Body of pancreas (tissue), 4 donors: ENCODE data around the gene PIGS.

ENCODE experiments used
- CTCF ChIP-seq, 7 experiments: fragments of 450-650 bp in 4 of 7; fragments of 200-600 bp in 3 of 7; sonication (generic) in 3 of 7; IDR thresholded peaks; one replicate each; pipeline ENCODE4 v1.5.1; 2016 to 2019; ENCODE audit warnings: antibody characterized with exemption in 7 of 7
- POLR2A ChIP-seq, 3 donors: fragments of 450-650 bp; IDR thresholded peaks; one replicate each; pipeline ENCODE4 v1.6.1; 2016; ENCODE audit warnings: antibody characterized with exemption in 3 of 3, mild to moderate bottlenecking in 2 of 3

- TF ChIP-seq CTCF (IDR thresholded peaks at IDR 0.05) (no peak), POLR2A (IDR thresholded peaks at IDR 0.05) (no peak)
Observed at GRCh38 chr17:28618464-28618863, 47.1 kb upstream of the PIGS start.
